ENCODE data around the gene ZMIZ1.

Gene ZMIZ1

DNA sequence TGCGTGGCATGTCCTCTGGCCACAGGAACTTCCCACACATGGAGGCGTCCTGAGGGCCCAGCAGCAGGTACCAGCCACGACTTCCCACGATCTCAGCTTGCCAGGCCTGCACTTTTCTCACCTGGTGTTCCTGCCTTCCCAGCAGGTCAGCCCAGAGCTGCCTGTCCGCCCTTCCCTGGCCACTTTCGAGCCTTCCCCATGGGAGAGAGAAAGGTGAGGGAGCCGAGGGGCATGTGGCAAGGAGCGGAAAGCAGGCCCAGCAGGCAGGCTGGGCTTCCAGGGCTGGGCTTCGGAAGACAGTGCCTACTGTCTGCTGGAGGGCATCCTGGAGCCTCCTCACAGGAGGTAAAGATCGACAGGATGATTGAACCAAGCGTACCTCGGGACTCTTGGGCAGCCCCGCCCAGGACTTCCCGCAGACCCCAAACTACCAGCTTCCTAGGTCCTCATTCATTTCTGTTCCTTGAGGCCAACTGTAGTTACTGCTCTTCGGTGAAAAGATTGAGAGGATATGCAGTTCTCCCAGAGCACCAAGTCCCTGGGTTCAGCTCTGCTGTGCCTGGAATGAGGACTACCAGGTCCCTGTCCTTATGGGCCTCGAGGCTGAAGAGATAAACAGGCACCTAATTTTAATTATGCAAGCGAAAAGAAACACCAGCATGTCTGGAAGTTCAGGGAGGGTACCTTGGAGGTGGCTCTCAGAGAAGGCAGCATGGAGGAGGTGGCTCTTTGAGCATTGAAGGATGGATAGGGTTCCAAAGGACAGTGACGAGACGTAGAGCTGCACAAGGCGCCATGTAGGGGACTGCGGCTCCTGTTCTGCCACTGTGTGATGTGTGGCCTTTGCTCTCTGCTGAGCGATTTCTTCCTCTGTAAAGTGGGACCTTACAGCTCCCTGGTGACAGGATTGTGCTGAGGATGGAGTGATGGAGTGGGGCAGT lies 87.8 kb downstream of the ZMIZ1 start:
- peak overlapping the region; percentile 90 for H4K91ac ChIP-seq (ENCODE audit: low read length)
- no peak overlapping the region for H3K4me2 ChIP-seq (ENCODE audit: low read length, poor library complexity, severe bottlenecking)
- no peak overlapping the region for H3K4me3 ChIP-seq (ENCODE audit: insufficient read depth in 1 of 2, low read depth in 1 of 2, low read length in 2 of 2)
- H2BK120ac ChIP-seq (ENCODE audit: low read depth, low read length), result peak overlapping the region; percentile 36
- peak overlapping the region; percentile 46 for H2AK5ac ChIP-seq (ENCODE audit: low read length, severe bottlenecking)
- peak overlapping the region in 1 of 2 experiments; percentile 13 for H3K14ac ChIP-seq (ENCODE audit: low read length in 2 of 2)
- peak overlapping the region; percentile 5 to 73 for H3K4ac ChIP-seq (ENCODE audit: low read depth in 1 of 2, low read length in 2 of 2)
- H4K8ac ChIP-seq (ENCODE audit: low read length), result peak overlapping the region; percentile 74
- H3K18ac ChIP-seq (ENCODE audit: low read depth in 1 of 2, low read length in 2 of 2), result peak overlapping the region; percentile 79 to 91
- peaks cover 83% of the 10 kb centered on the region for H3K4me1 ChIP-seq (ENCODE audit: control insufficient read depth, insufficient read depth, low read depth, low read length)
- H2BK15ac ChIP-seq (ENCODE audit: low read depth, poor library complexity, severe bottlenecking), result peak overlapping the region; percentile 71
- H2BK12ac ChIP-seq (ENCODE audit: low read length in 2 of 2), result peak overlapping the region; percentile 80 to 88
- peaks cover 18% of the 10 kb centered on the region for H3K79me1 ChIP-seq (replicated peaks; ENCODE audit: low read length, poor library complexity, severe bottlenecking)
- 87% methylated on average over 22 of the region's 22 CpGs for WGBS
- peaks cover 22 to 57% of the 10 kb centered on the region in 2 experiments for H3K36me3 ChIP-seq (ENCODE audit: control insufficient read depth in 1 of 2, insufficient read depth in 2 of 2, low read depth in 1 of 2, low read length in 2 of 2)
- H3K27ac ChIP-seq (ENCODE audit: low read length, poor library complexity, severe bottlenecking), result peak overlapping the region; percentile 96
- peak overlapping the region; percentile 81 for H3K9ac ChIP-seq (ENCODE audit: low read length)
- no peaks in the 10 kb centered on the region for H3K27me3 ChIP-seq (ENCODE audit: control insufficient read depth in 1 of 2, insufficient read depth in 1 of 2, low read length in 2 of 2)
- peak overlapping the region in 1 of 2 experiments; percentile 60 for H3K23ac ChIP-seq (ENCODE audit: low read length in 2 of 2)
- no peak for DNase-seq
- peak overlapping the region; percentile 45 for H2BK5ac ChIP-seq (ENCODE audit: low read depth, low read length, poor library complexity, severe bottlenecking)
- no peaks in the 10 kb centered on the region for H3K9me3 ChIP-seq (ENCODE audit: control insufficient read depth, low read length)
- H2AFZ ChIP-seq (ENCODE audit: low read depth, low read length), result no peak overlapping the region

DNA sequence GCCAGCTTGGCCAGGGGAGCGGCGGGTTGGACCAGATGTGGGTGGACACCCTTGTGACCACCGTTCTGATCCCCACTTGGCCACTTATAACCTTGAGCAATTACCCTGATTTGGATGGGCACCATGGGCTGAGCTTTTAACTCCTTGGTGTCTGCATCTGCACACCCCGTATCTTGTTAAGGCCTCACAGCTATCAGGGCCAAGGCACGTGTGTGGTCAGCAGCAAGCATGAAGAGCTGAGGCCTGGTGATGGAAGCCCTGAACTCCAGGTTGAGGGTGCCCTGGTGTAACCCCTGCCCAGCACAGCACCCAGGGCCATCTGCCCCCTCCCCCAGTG lies 89.2 kb downstream of the ZMIZ1 start:
- DNase-seq, result no peak
- Histone ChIP-seq H3K79me1 (replicated peaks; ENCODE audit: low read length, poor library complexity, severe bottlenecking) (peaks cover 25% of the 10 kb centered on the region), H3K4me1 (ENCODE audit: control insufficient read depth, insufficient read depth, low read depth, low read length) (peaks cover 84% of the 10 kb centered on the region), H3K36me3 (ENCODE audit: control insufficient read depth in 1 of 2, insufficient read depth in 2 of 2, low read depth in 1 of 2, low read length in 2 of 2) (peaks cover 32 to 70% of the 10 kb centered on the region in 2 experiments), H2AK5ac (ENCODE audit: low read length, severe bottlenecking) (peak overlapping the region; percentile 94), H4K8ac (ENCODE audit: low read length) (peak overlapping the region; percentile 97), H2BK5ac (ENCODE audit: low read depth, low read length, poor library complexity, severe bottlenecking) (peak overlapping the region; percentile 71), H2BK15ac (ENCODE audit: low read depth, poor library complexity, severe bottlenecking) (peak overlapping the region; percentile 97), H2AFZ (ENCODE audit: low read depth, low read length) (no peak overlapping the region), H3K18ac (ENCODE audit: low read depth in 1 of 2, low read length in 2 of 2) (peak overlapping the region; percentile 89 to 100), H4K91ac (ENCODE audit: low read length) (peak overlapping the region; percentile 77), H3K4me3 (ENCODE audit: insufficient read depth in 1 of 2, low read depth in 1 of 2, low read length in 2 of 2) (no peak overlapping the region), H3K4ac (ENCODE audit: low read depth in 1 of 2, low read length in 2 of 2) (peak overlapping the region; percentile 67 to 99), H2BK12ac (ENCODE audit: low read length in 2 of 2) (peak overlapping the region; percentile 86 to 98), H3K27ac (ENCODE audit: low read length, poor library complexity, severe bottlenecking) (peak overlapping the region; percentile 96), H2BK120ac (ENCODE audit: low read depth, low read length) (peak overlapping the region; percentile 95), H3K14ac (ENCODE audit: low read length in 2 of 2) (peak overlapping the region in 1 of 2 experiments; percentile 98), H3K9me3 (ENCODE audit: control insufficient read depth, low read length) (no peaks in the 10 kb centered on the region), H3K27me3 (ENCODE audit: control insufficient read depth in 1 of 2, insufficient read depth in 1 of 2, low read length in 2 of 2) (no peaks in the 10 kb centered on the region), H3K4me2 (ENCODE audit: low read length, poor library complexity, severe bottlenecking) (no peak overlapping the region), H3K23ac (ENCODE audit: low read length in 2 of 2) (no peak overlapping the region), H3K9ac (ENCODE audit: low read length) (peak overlapping the region; percentile 81)
- WGBS, result 65% methylated on average over 5 of the region's 5 CpGs

- Histone ChIP-seq H3K27ac (ENCODE audit: low read length, poor library complexity, severe bottlenecking) (peak overlapping the region; percentile 96), H3K9ac (ENCODE audit: low read length) (peak overlapping the region; percentile 81), H2BK12ac (ENCODE audit: low read length in 2 of 2) (peak overlapping the region; percentile 86 to 98), H3K4me1 (ENCODE audit: control insufficient read depth, insufficient read depth, low read depth, low read length) (peaks cover 82% of the 10 kb centered on the region), H2AK5ac (ENCODE audit: low read length, severe bottlenecking) (peak overlapping the region; percentile 94), H3K36me3 (ENCODE audit: control insufficient read depth in 1 of 2, insufficient read depth in 2 of 2, low read depth in 1 of 2, low read length in 2 of 2) (peaks cover 33 to 69% of the 10 kb centered on the region in 2 experiments), H3K4ac (ENCODE audit: low read depth in 1 of 2, low read length in 2 of 2) (peak overlapping the region; percentile 67 to 99), H3K79me1 (replicated peaks; ENCODE audit: low read length, poor library complexity, severe bottlenecking) (peaks cover 24% of the 10 kb centered on the region), H4K8ac (ENCODE audit: low read length) (peak overlapping the region; percentile 97), H3K9me3 (ENCODE audit: control insufficient read depth, low read length) (no peaks in the 10 kb centered on the region), H3K23ac (ENCODE audit: low read length in 2 of 2) (peak overlapping the region in 1 of 2 experiments; percentile 75), H4K91ac (ENCODE audit: low read length) (peak overlapping the region; percentile 77), H2AFZ (ENCODE audit: low read depth, low read length) (no peak overlapping the region), H3K4me2 (ENCODE audit: low read length, poor library complexity, severe bottlenecking) (no peak overlapping the region), H3K27me3 (ENCODE audit: control insufficient read depth in 1 of 2, insufficient read depth in 1 of 2, low read length in 2 of 2) (no peaks in the 10 kb centered on the region), H3K14ac (ENCODE audit: low read length in 2 of 2) (peak overlapping the region in 1 of 2 experiments; percentile 98), H2BK15ac (ENCODE audit: low read depth, poor library complexity, severe bottlenecking) (peak overlapping the region; percentile 97), H2BK120ac (ENCODE audit: low read depth, low read length) (peak overlapping the region; percentile 95), H3K4me3 (ENCODE audit: insufficient read depth in 1 of 2, low read depth in 1 of 2, low read length in 2 of 2) (peak overlapping the region in 1 of 2 experiments; percentile 56), H3K18ac (ENCODE audit: low read depth in 1 of 2, low read length in 2 of 2) (peak overlapping the region; percentile 89 to 100), H2BK5ac (ENCODE audit: low read depth, low read length, poor library complexity, severe bottlenecking) (peak overlapping the region; percentile 71)
- DNase-seq, result no peak
- 27% methylated on average over 6 of the region's 9 CpGs for WGBS
Observed at GRCh38 chr10:79158402-79159097, 89.8 kb downstream of the ZMIZ1 start.

Measured in mesenchymal stem cell (in vitro differentiated cells and primary cell).